ENCODE results near the gene NEDD8.
A peak's percentile ranks its signal among the peaks of the same experiment; 100 is the strongest.

NEDD8 gene

GRCh38 chr14:24243336-24243836 is 11.2 kb upstream of the NEDD8 start:
- no peak for DNase-seq (ENCODE audit: extremely low spot score)

GRCh38 chr14:24241829-24242443 is 9.8 kb upstream of the NEDD8 start:
- CTCF ChIA-PET = interaction anchor here (0.6 to 4.2 kb wide), 13 partner anchors 19 to 190 kb away, joined by 3 to 69 read pairs (median 4); partner anchors contain the start of genes CIDEB, DHRS1, MDP1 and NOP9

More at GRCh38 chr14:24243336-24243836, 11.2 kb upstream of the NEDD8 start:
- ChIA-PET POLR2A (interaction anchor here (1.1 to 9.3 kb wide), 19 partner anchors 9 to 193 kb away, joined by 3 to 139 read pairs (median 7); partner anchors contain the start of genes CBLN3, CHMP4A, CIDEB and DHRS1), CTCF (interaction anchor here (0.6 to 4.2 kb wide), 13 partner anchors 26 to 188 kb away, joined by 3 to 69 read pairs (median 4); partner anchors contain the start of genes CIDEB, DHRS1, NOP9 and RABGGTA)
- no peak for TF ChIP-seq L3MBTL2 (conservative IDR thresholded peaks at IDR 0.05)
- no peak for TF ChIP-seq TARDBP (IDR thresholded peaks at IDR 0.05)
- TF ChIP-seq ZNF384 (IDR thresholded peaks at IDR 0.05) = peak; percentile 77

GRCh38 chr14:24240110-24240918 is 8.1 kb upstream of the NEDD8 start:
- ChIA-PET POLR2A (interaction anchor here (1.0 to 9.3 kb wide), 3 partner anchors 12 to 58 kb away, joined by 3 to 139 read pairs (median 3); partner anchors contain the start of genes CHMP4A, DHRS1 and NOP9), CTCF (interaction anchor here (0.6 kb wide), 1 partner anchor 54 kb away, joined by 3 read pairs; no protein-coding TSS in a partner anchor)
- DNase-seq (ENCODE audit: extremely low spot score) = no peak

More at GRCh38 chr14:24241829-24242443, 9.8 kb upstream of the NEDD8 start:
- TF ChIP-seq ARNT (IDR thresholded peaks at IDR 0.05) = no peak
- no peak for TF ChIP-seq FOXA1 (IDR thresholded peaks at IDR 0.05)
- no peak for TF ChIP-seq FOXM1 (IDR thresholded peaks at IDR 0.05; ENCODE audit: borderline replicate concordance)
- TF ChIP-seq BHLHE40 (IDR thresholded peaks at IDR 0.05; ENCODE audit: borderline replicate concordance) = no peak
- no peak for TF ChIP-seq SUZ12 (IDR thresholded peaks at IDR 0.05)
- TF ChIP-seq ELF4 (IDR thresholded peaks at IDR 0.05) = no peak
- POLR2A ChIA-PET = interaction anchor here (0.7 to 9.3 kb wide), 39 partner anchors 9 to 200 kb away, joined by 3 to 139 read pairs (median 6); partner anchors contain the start of genes CBLN3, CHMP4A, CIDEB and DHRS1
- peak; percentile 93 for DNase-seq (ENCODE audit: extremely low spot score)

GRCh38 chr14:24238527-24239037 is 6.4 kb upstream of the NEDD8 start:
- no peak for DNase-seq (ENCODE audit: extremely low spot score)
- TF ChIP-seq ELF4 (IDR thresholded peaks at IDR 0.05) (no peak), SUZ12 (IDR thresholded peaks at IDR 0.05) (no peak), LEF1 (IDR thresholded peaks at IDR 0.05; ENCODE audit: borderline replicate concordance) (no peak), L3MBTL2 (conservative IDR thresholded peaks at IDR 0.05) (no peak), HDGF (IDR thresholded peaks at IDR 0.05; ENCODE audit: borderline replicate concordance) (no peak), TARDBP (IDR thresholded peaks at IDR 0.05) (no peak), PKNOX1 (IDR thresholded peaks at IDR 0.05) (no peak), FOXK2 (IDR thresholded peaks at IDR 0.05) (no peak), ARNT (IDR thresholded peaks at IDR 0.05) (no peak), FOXA1 (IDR thresholded peaks at IDR 0.05) (no peak), SP1 (IDR thresholded peaks at IDR 0.05) (no peak), FOXM1 (IDR thresholded peaks at IDR 0.05; ENCODE audit: borderline replicate concordance) (no peak), NFRKB (IDR thresholded peaks at IDR 0.05) (no peak), ZNF384 (IDR thresholded peaks at IDR 0.05) (no peak), BHLHE40 (IDR thresholded peaks at IDR 0.05; ENCODE audit: borderline replicate concordance) (no peak)
- POLR2A ChIA-PET = interaction anchor here (2.6 to 9.3 kb wide), 2 partner anchors 32 to 60 kb away, joined by 9 to 139 read pairs; partner anchors contain the start of genes DHRS1, NOP9 and RABGGTA
- CTCF ChIA-PET = interaction anchor here (0.6 kb wide), 1 partner anchor 1140 kb away, joined by 3 read pairs; no protein-coding TSS in a partner anchor

More at GRCh38 chr14:24240110-24240918, 8.1 kb upstream of the NEDD8 start:
- no peak for TF ChIP-seq FOXM1 (IDR thresholded peaks at IDR 0.05; ENCODE audit: borderline replicate concordance)
- TF ChIP-seq SP1 (IDR thresholded peaks at IDR 0.05) = no peak
- TF ChIP-seq HDGF (IDR thresholded peaks at IDR 0.05; ENCODE audit: borderline replicate concordance) = no peak
- TF ChIP-seq BHLHE40 (IDR thresholded peaks at IDR 0.05; ENCODE audit: borderline replicate concordance) = no peak

- TF ChIP-seq ZNF384 (IDR thresholded peaks at IDR 0.05) (no peak), ELF4 (IDR thresholded peaks at IDR 0.05) (no peak), FOXK2 (IDR thresholded peaks at IDR 0.05) (no peak), FOXM1 (IDR thresholded peaks at IDR 0.05; ENCODE audit: borderline replicate concordance) (no peak), CTBP1 (IDR thresholded peaks at IDR 0.05; ENCODE audit: borderline replicate concordance) (no peak), SUZ12 (IDR thresholded peaks at IDR 0.05) (no peak), BHLHE40 (IDR thresholded peaks at IDR 0.05; ENCODE audit: borderline replicate concordance) (no peak), LEF1 (IDR thresholded peaks at IDR 0.05; ENCODE audit: borderline replicate concordance) (no peak), TARDBP (IDR thresholded peaks at IDR 0.05) (no peak), SP1 (IDR thresholded peaks at IDR 0.05) (no peak), FOXA1 (IDR thresholded peaks at IDR 0.05) (no peak)
- ChIA-PET POLR2A (interaction anchor here (2.6 to 9.3 kb wide), 2 partner anchors 33 to 60 kb away, joined by 9 to 139 read pairs; partner anchors contain the start of genes DHRS1, NOP9 and RABGGTA), CTCF (interaction anchor here (0.6 to 1.2 kb wide), 2 partner anchors 70 to 1140 kb away, joined by 3 read pairs; partner anchors contain the start of gene CIDEB)
- DNase-seq (ENCODE audit: extremely low spot score) = no peak
Observed at GRCh38 chr14:24238123-24238522, 6.0 kb upstream of the NEDD8 start.

GRCh38 chr14:24237463-24237955 is 5.3 kb upstream of the NEDD8 start:
- ChIA-PET CTCF (interaction anchor here (0.6 to 1.2 kb wide), 2 partner anchors 70 to 1141 kb away, joined by 3 read pairs; partner anchors contain the start of gene CIDEB), POLR2A (interaction anchor here (0.8 to 9.3 kb wide), 4 partner anchors 15 to 61 kb away, joined by 3 to 139 read pairs (median 6); partner anchors contain the start of genes CHMP4A, DHRS1, NOP9 and RABGGTA)
- TF ChIP-seq FOXA1 (IDR thresholded peaks at IDR 0.05) (no peak), FOXM1 (IDR thresholded peaks at IDR 0.05; ENCODE audit: borderline replicate concordance) (no peak), FOXK2 (IDR thresholded peaks at IDR 0.05) (no peak), SUZ12 (IDR thresholded peaks at IDR 0.05) (no peak), HDGF (IDR thresholded peaks at IDR 0.05; ENCODE audit: borderline replicate concordance) (no peak), SP1 (IDR thresholded peaks at IDR 0.05) (no peak), NFRKB (IDR thresholded peaks at IDR 0.05) (no peak), PKNOX1 (IDR thresholded peaks at IDR 0.05) (no peak), BHLHE40 (IDR thresholded peaks at IDR 0.05; ENCODE audit: borderline replicate concordance) (no peak)
- DNase-seq (ENCODE audit: extremely low spot score) = no peak
